Activated CD8-positive, alpha-beta memory T cell treated with anti-CD3 and anti-CD28 coated beads, Interleukin-2, amount 50 U/mL, for 24 hours (primary cell): ENCODE data around the gene NMT1.
"Not testable (repeated sequence)": the region's sequence is repeated elsewhere in the genome, so short reads cannot be mapped to it uniquely, and the experiment has no call there.

ENCODE experiments used
- DNase-seq: peaks from one replicate; pipeline ENCODE4 v3.0.0-alpha.2; 2020; ENCODE audit errors: extremely low read depth

The NMT1 gene

GRCh38 chr17:45120558-45120957 lies 59.4 kb downstream of the NMT1 start:
- no peak for DNase-seq

- no peak for DNase-seq
These were observed 59.9 kb downstream of the NMT1 start for GRCh38 chr17:45121055-45121454.

GRCh38 chr17:45123076-45123770 lies 62.1 kb downstream of the NMT1 start:
- DNase-seq, result no peak

GRCh38 chr17:45123930-45124796 lies 63.0 kb downstream of the NMT1 start:
- no peak for DNase-seq

- not testable (repeated sequence) for DNase-seq
These were observed 63.6 kb downstream of the NMT1 start for GRCh38 chr17:45124797-45125122.

- DNase-seq, result no peak
These were observed 64.4 kb downstream of the NMT1 start for GRCh38 chr17:45125509-45125908.

GRCh38 chr17:45127207-45127547 lies 66.1 kb downstream of the NMT1 start:
- no peak for DNase-seq

- DNase-seq, result no peak
These were observed 66.6 kb downstream of the NMT1 start for GRCh38 chr17:45127548-45128300.

GRCh38 chr17:45128331-45128730 lies 67.2 kb downstream of the NMT1 start:
- DNase-seq, result no peak

- no peak for DNase-seq
These were observed 67.9 kb downstream of the NMT1 start for GRCh38 chr17:45128989-45129388.

- DNase-seq, result no peak
These were observed 68.4 kb downstream of the NMT1 start for GRCh38 chr17:45129426-45129939.

GRCh38 chr17:45129940-45130680 lies 69.0 kb downstream of the NMT1 start:
- no peak for DNase-seq

GRCh38 chr17:45130681-45131615 lies 69.8 kb downstream of the NMT1 start:
- DNase-seq, result no peak

- DNase-seq, result no peak
These were observed 70.7 kb downstream of the NMT1 start for GRCh38 chr17:45131616-45132319.

- DNase-seq, result no peak
These were observed 71.1 kb downstream of the NMT1 start, which contains the start of gene PLCD3 for GRCh38 chr17:45132320-45132571. TSS of gene PLCD3 (minus strand) at chr17:45132515. CDS start at chr17:45132410, 105 bp downstream.

- DNase-seq, result no peak
These were observed 71.7 kb downstream of the NMT1 start for GRCh38 chr17:45132572-45133463.

- DNase-seq, result peak; percentile 90
These were observed 74.3 kb downstream of the NMT1 start, which contains the start of gene ACBD4 for GRCh38 chr17:45135192-45135977. TSS of gene ACBD4 (plus strand) at chr17:45135687. CDS start at chr17:45136145, 458 bp downstream.
